ENCODE data around the gene ODF4. TPM values are rescaled to one million over a fixed set of nuclear protein-coding genes. Genes with fewer than 3 reads are reported as not detected.
"Not testable (repeated sequence)": the region's sequence is repeated elsewhere in the genome, so short reads cannot be mapped to it uniquely, and the experiment has no call there.

The ODF4 gene
- total RNA-seq, 4 donors from 2014 or later: not detected

DNA sequence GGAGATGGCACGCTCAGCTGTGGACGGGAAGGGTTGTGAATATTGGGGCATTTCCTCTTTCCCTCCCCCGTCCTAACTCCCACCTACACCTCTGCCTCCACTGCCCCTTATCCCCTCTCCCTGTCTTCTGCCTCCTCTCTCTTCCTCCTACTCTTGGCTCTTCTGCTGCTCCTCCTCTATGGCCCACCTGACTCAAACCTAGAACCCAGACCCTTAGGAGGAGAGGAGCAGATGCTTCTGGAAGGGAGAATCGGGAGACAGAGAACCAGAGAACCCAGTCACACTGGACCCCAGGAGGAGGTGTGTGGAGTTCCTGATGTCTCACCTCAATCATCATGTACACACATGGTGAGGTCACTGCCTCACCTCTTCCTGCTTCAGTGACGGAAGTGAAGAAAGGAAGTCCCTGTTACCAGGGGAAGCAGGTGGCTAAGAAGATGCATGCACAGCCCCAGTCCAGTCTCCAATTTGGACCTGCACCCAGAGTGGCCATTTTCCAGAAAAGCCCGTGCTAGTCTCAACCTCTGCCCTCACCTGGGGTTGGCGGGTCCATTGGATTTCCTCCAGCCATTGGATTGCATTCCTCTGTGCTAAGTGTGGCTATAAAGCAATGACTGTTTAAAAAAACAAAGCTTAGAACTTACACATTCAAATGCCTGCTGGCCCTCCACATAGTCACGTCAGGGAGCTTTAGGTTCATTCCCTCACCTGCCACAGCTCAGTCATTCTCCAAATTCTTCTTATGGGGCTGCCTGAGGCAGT, 54.0 kb downstream of the ODF4 start:
- no peak overlapping the region for H3K27ac ChIP-seq
- WGBS, 2 donors: 56 to 58% methylated on average over 8 of the region's 8 CpGs
- H3K9me3 ChIP-seq: no peaks in the 10 kb centered on the region
- H3K27me3 ChIP-seq: peaks cover 0 to 56% of the 10 kb centered on the region in 2 donors
- no peak for DNase-seq (ENCODE audit: low spot score in 2 of 2)
- H3K36me3 ChIP-seq: no peaks in the 10 kb centered on the region
- TF ChIP-seq, protein P1, sequence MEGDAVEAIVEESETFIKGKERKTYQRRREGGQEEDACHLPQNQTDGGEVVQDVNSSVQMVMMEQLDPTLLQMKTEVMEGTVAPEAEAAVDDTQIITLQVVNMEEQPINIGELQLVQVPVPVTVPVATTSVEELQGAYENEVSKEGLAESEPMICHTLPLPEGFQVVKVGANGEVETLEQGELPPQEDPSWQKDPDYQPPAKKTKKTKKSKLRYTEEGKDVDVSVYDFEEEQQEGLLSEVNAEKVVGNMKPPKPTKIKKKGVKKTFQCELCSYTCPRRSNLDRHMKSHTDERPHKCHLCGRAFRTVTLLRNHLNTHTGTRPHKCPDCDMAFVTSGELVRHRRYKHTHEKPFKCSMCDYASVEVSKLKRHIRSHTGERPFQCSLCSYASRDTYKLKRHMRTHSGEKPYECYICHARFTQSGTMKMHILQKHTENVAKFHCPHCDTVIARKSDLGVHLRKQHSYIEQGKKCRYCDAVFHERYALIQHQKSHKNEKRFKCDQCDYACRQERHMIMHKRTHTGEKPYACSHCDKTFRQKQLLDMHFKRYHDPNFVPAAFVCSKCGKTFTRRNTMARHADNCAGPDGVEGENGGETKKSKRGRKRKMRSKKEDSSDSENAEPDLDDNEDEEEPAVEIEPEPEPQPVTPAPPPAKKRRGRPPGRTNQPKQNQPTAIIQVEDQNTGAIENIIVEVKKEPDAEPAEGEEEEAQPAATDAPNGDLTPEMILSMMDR (IDR thresholded peaks at IDR 0.05): no peak
- TF ChIP-seq EP300 (IDR thresholded peaks at IDR 0.05) (no peak), POLR2A (IDR thresholded peaks at IDR 0.05) (no peak)
- no peak overlapping the region for H3K4me3 ChIP-seq
- no peaks in the 10 kb centered on the region for H3K4me1 ChIP-seq

DNA sequence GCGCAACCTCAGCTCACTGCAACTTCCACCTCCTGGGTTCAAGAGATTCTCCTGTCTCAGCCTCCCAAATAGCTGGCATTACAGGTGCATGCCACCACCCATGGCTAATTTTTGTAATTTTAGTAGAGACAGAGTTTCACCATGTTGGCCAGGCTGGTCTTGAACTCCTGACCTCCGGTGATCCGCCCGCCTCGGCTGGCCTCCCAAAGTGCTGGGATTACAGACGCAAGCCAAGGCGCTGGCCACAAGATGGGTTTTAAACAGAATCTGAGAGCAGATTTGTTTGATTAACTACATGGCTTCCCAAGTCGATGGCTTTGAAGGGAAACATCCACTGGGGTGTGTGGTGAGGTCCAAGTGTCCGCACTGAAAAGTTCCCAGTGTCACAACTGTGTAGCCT, 54.9 kb downstream of the ODF4 start:
- 75 to 80% methylated on average over 9 of the region's 9 CpGs for whole genome bisulfite sequencing, 2 donors
- not testable (repeated sequence) for H3K4me1 ChIP-seq; H3K4me3 ChIP-seq; DNase-seq (ENCODE audit: low spot score in 2 of 2); H3K27ac ChIP-seq; H3K36me3 ChIP-seq; H3K9me3 ChIP-seq
- peaks cover 0 to 63% of the 10 kb centered on the region in 2 donors for H3K27me3 ChIP-seq

Small RNA genes within 50 kb of the gene (small RNA-seq; reads per million reads assigned to genes)
- gene RF00265: not detected

Other genes with a start within 250 kb of the ODF4 start
- not detected for gene ALOXE3, start 221.3 kb upstream of the ODF4 start, total RNA-seq
- 1 to 10 TPM in 1 of 4 donors, not detected in 3; 2.1 TPM for gene HES7, start 215.7 kb upstream of the ODF4 start, total RNA-seq
- gene PER1, start 187.4 kb upstream of the ODF4 start, total RNA-seq: 100 to 1,000 TPM; 157 to 328 (median 204) TPM
- gene VAMP2, start 176.9 kb upstream of the ODF4 start, total RNA-seq: 10 to 100 TPM; 48.0 to 72.1 (median 59.0) TPM
- 10 to 100 TPM; 28.2 to 47.1 (median 38.2) TPM for gene TMEM107, start 163.5 kb upstream of the ODF4 start, total RNA-seq
- gene BORCS6, start 149.7 kb upstream of the ODF4 start, total RNA-seq: 10 to 100 TPM; 13.8 to 22.4 (median 19.4) TPM
- gene AURKB, start 129.3 kb upstream of the ODF4 start, total RNA-seq: 10 to 100 TPM; 31.2 to 78.1 (median 39.6) TPM
- gene CTC1, start 91.8 kb upstream of the ODF4 start, total RNA-seq: 10 to 100 TPM; 22.3 to 30.1 (median 25.3) TPM
- gene PFAS, start 90.6 kb upstream of the ODF4 start, total RNA-seq: 10 to 100 TPM; 19.2 to 39.9 (median 29.5) TPM
- 10 to 100 TPM; 23.0 to 35.4 (median 25.1) TPM for gene RANGRF, start 51.2 kb upstream of the ODF4 start, total RNA-seq
- gene SLC25A35, start 44.4 kb upstream of the ODF4 start, total RNA-seq: 1 to 10 TPM; 2.5 to 7.0 (median 6.1) TPM
- 10 to 100 TPM in 2 of 4 donors, 1 to 10 TPM in 2; 6.7 to 77.7 (median 12.0) TPM for gene ARHGEF15, start 29.6 kb upstream of the ODF4 start, total RNA-seq
- gene RPL26, start 43.4 kb downstream of the ODF4 start, total RNA-seq: 1,000 to 10,000 TPM; 2,635 to 3,277 (median 2,694) TPM
- gene RNF222, start 58.0 kb downstream of the ODF4 start, total RNA-seq: under 1 TPM in 1 of 4 donors, not detected in 3; 0.59 TPM
- 100 to 1,000 TPM in 1 of 4 donors, 10 to 100 TPM in 3; 63.6 to 102 (median 84.1) TPM for gene NDEL1, start 96.0 kb downstream of the ODF4 start, total RNA-seq